CD14-positive monocyte (primary cell): ENCODE results near the gene MVP. TPM values are rescaled to one million over a fixed set of nuclear protein-coding genes. Genes with fewer than 3 reads are reported as not detected.
A peak's percentile ranks its signal among the peaks of the same experiment; 100 is the strongest.

Experiments used
- DNase-seq, 3 donors: peaks; one replicate each; pipeline ENCODE4 v3.0.0-alpha.2; 2011 to 2022
- H2AFZ ChIP-seq: 2 replicates; pipeline ENCODE4 v1.6.0; 2012; ENCODE audit warnings: mild to moderate bottlenecking, low read depth, low read length, inconsistent platforms; ENCODE audit not compliant: insufficient read depth, poor library complexity, severe bottlenecking
- H3K27ac ChIP-seq, 2 donors: 1 replicate in 1 of 2; 2 replicates in 1 of 2; pipeline ENCODE4 v1.5.1; 2012 to 2013; ENCODE audit warnings: low read length in 2 of 2, control low read depth in 1 of 2, inconsistent platforms in 1 of 2, low read depth in 1 of 2, mild to moderate bottlenecking in 1 of 2
- H3K27me3 ChIP-seq, 2 donors: one replicate each; pipeline versions ENCODE4 v1.6.0 to v1.6.1; 2011 to 2013; ENCODE audit warnings: low read length in 2 of 2; ENCODE audit not compliant: control insufficient read depth in 2 of 2, insufficient read depth in 2 of 2
- H3K36me3 ChIP-seq, 2 donors: replicated peaks in 1 of 2; 1 replicate in 1 of 2; 2 replicates in 1 of 2; pipeline versions ENCODE4 v1.5.1 to v1.6.1; 2012 to 2013; ENCODE audit warnings: low read length in 2 of 2, control low read depth in 1 of 2, inconsistent platforms in 1 of 2, mild to moderate bottlenecking in 1 of 2; ENCODE audit not compliant: insufficient read depth in 2 of 2, control insufficient read depth in 1 of 2
- H3K4me1 ChIP-seq, 2 donors: 1 replicate in 1 of 2; 2 replicates in 1 of 2; pipeline versions ENCODE4 v1.5.1 to v1.6.1; 2012 to 2013; ENCODE audit warnings: low read length in 2 of 2, control low read depth in 1 of 2, inconsistent platforms in 1 of 2, mild to moderate bottlenecking in 1 of 2, moderate library complexity in 1 of 2; ENCODE audit not compliant: insufficient read depth in 2 of 2, control insufficient read depth in 1 of 2
- H3K4me2 ChIP-seq: replicated peaks from 2 replicates; pipeline ENCODE3; 2012; ENCODE audit warnings: low read length, moderate library complexity, mild to moderate bottlenecking; ENCODE audit not compliant: poor library complexity, severe bottlenecking; ENCODE audit errors: extremely low read depth
- H3K4me3 ChIP-seq, 3 experiments: fragments of 200-600 bp in 1 of 3; sonication (generic) in 1 of 3; replicated peaks in 1 of 3; 1 replicate in 2 of 3; 2 replicates in 1 of 3; pipeline ENCODE4 v1.5.1; 2011 to 2013; ENCODE audit warnings: low read length in 3 of 3, mild to moderate bottlenecking in 3 of 3, control low read depth in 2 of 3, low read depth in 2 of 3, inconsistent platforms in 1 of 3, moderate library complexity in 1 of 3
- H3K79me2 ChIP-seq: 2 replicates; pipeline ENCODE4 v1.6.0; 2012; ENCODE audit warnings: mild to moderate bottlenecking, control low read depth, inconsistent platforms, low read length, moderate library complexity; ENCODE audit not compliant: insufficient read depth
- H3K9ac ChIP-seq: 2 replicates; pipeline ENCODE4 v1.6.0; 2017; ENCODE audit warnings: low read length, mild to moderate bottlenecking; ENCODE audit not compliant: insufficient read depth, poor library complexity, severe bottlenecking
- H3K9me3 ChIP-seq, 2 donors: replicated peaks in 1 of 2; 1 replicate in 1 of 2; 2 replicates in 1 of 2; pipeline versions ENCODE4 v1.5.1 to v1.6.1; 2012 to 2013; ENCODE audit warnings: low read length in 2 of 2, control low read depth in 1 of 2; ENCODE audit not compliant: control insufficient read depth in 1 of 2, insufficient read depth in 1 of 2
- H4K20me1 ChIP-seq: 2 replicates; pipeline ENCODE4 v1.6.0; 2012; ENCODE audit warnings: mild to moderate bottlenecking, low read length, control low read depth, moderate library complexity; ENCODE audit not compliant: insufficient read depth
- H3K27ac Mint-ChIP-seq, 7 donors: one replicate each; pipeline ENCODE4 v1.8.0; 2020; ENCODE audit warnings: mild to moderate bottlenecking in 7 of 7, mixed read lengths in 7 of 7, moderate library complexity in 6 of 7, inconsistent platforms in 2 of 7
- H3K27me3 Mint-ChIP-seq, 3 donors: one replicate each; pipeline ENCODE4 v1.8.0; 2021 to 2022; ENCODE audit warnings: low read depth in 3 of 3, mild to moderate bottlenecking in 3 of 3, mixed read lengths in 3 of 3, moderate library complexity in 3 of 3, inconsistent platforms in 1 of 3
- H3K36me3 Mint-ChIP-seq, 2 donors: one replicate each; pipeline ENCODE4 v1.8.0; 2020; ENCODE audit warnings: mixed read lengths in 2 of 2, inconsistent platforms in 1 of 2, mild to moderate bottlenecking in 1 of 2
- H3K4me1 Mint-ChIP-seq: one replicate; pipeline ENCODE4 v1.8.0; 2020; ENCODE audit warnings: mild to moderate bottlenecking, mixed read lengths
- H3K4me3 Mint-ChIP-seq, 2 donors: one replicate each; pipeline ENCODE4 v1.8.0; 2020; ENCODE audit warnings: mild to moderate bottlenecking in 2 of 2, mixed read lengths in 2 of 2, moderate library complexity in 1 of 2
- H3K9me3 Mint-ChIP-seq, 7 donors: one replicate each; pipeline ENCODE4 v1.8.0; 2020 to 2022; ENCODE audit warnings: mixed read lengths in 7 of 7, mild to moderate bottlenecking in 6 of 7, moderate library complexity in 6 of 7, inconsistent platforms in 2 of 7
- CTCF ChIP-seq: fragments of 200-600 bp; IDR thresholded peaks from one replicate; pipeline ENCODE4 v1.8.0; 2022; ENCODE audit warnings: antibody characterized with exemption, mild to moderate bottlenecking
- WGBS: methylation state at CpG from one replicate; pipeline ENCODE4 v1.1.5; 2013; ENCODE audit warnings: missing lambda C conversion rate; ENCODE audit not compliant: insufficient coverage; 5-methylcytosine and 5-hydroxymethylcytosine counted together
- intact Hi-C, 2 donors: fragments of 100-400 bp; cut with micrococcal nuclease; formaldehyde crosslinking; loops; one replicate each; pipeline versions ENCODE4 v1.15.0 to v1.15.1; 2023
- polyA plus RNA-seq, 3 donors: library from polyadenylated mRNA; depleted of rRNA in 1 of 3; unstranded in 2 of 3; stranded (reverse) in 1 of 3; fragments of 300-500 nt in 2 of 3; fragments of >200 nt in 1 of 3; fragmentation: Illumina TruSeq in 2 of 3; gene quantifications; 1 replicate in 2 of 3; 2 replicates in 1 of 3; pipeline ENCODE4 v1.2.3, GENCODE V29; 2012 to 2021

MVP gene
- polyA plus RNA-seq, 3 donors: 146 to 274 (median 185) TPM

DNA sequence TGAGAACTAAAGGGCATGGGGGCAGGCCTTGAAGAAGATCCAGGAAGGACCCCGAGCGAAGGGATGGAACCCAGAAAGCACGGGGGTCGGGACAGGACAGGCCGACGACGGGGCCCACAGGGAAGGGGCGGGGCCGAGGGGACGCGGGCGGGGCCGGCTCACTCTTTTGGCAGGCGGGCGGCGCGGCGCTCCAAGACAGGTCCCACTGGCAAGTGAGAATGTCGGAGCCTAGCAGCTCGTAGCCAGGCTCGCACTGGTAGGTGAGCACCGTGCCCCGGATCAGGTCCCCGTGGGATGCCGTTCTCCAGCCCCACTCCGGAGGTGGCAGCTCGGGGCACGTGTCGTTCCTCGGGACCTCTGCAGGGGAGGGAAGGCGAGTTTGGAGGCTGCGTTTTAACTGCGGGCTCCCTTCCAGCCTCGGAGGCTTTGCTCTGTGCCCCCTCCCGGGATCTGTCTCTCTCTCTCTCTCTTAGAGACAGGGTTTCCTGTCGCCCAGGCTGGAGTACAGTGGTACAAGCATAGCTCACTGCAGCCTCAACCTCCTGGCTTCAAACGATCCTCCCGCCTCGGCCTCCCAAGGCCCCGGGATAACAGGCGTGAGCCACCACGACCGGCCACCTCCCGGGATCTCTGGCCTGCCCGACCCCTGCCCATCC is 56.5 kb downstream of the MVP start:
- Mint-ChIP-seq H3K36me3 (peaks cover 0 to 5% of the 10 kb centered on the region in 2 donors), H3K4me1 (peaks cover 17% of the 10 kb centered on the region), H3K9me3 (peaks cover 5 to 21% (median 12%) of the 10 kb centered on the region in 7 donors), H3K27me3 (peaks cover 30 to 46% (median 39%) of the 10 kb centered on the region in 3 donors), H3K27ac (no peak overlapping the region), H3K4me3 (peak overlapping the region; percentile 73 to 91)
- Histone ChIP-seq H3K4me2 (peak overlapping the region; percentile 79), H2AFZ (peak overlapping the region; percentile 73), H3K36me3 (no peaks in the 10 kb centered on the region), H3K9ac (peak overlapping the region; percentile 15), H3K9me3 (peaks cover 8% of the 10 kb centered on the region in 2 donors), H4K20me1 (no peaks in the 10 kb centered on the region), H3K27me3 (peaks cover 5 to 31% of the 10 kb centered on the region in 2 donors), H3K4me3 (peak overlapping the region in 2 of 3 experiments; percentile 27 to 70), H3K79me2 (no peaks in the 10 kb centered on the region), H3K4me1 (peaks cover 14 to 19% of the 10 kb centered on the region in 2 donors), H3K27ac (no peak overlapping the region)
- DNase-seq: no peak
- intact Hi-C loops: no loop called here
- WGBS: 9% methylated on average over 35 of the region's 45 CpGs
- TF ChIP-seq CTCF: no peak

DNA sequence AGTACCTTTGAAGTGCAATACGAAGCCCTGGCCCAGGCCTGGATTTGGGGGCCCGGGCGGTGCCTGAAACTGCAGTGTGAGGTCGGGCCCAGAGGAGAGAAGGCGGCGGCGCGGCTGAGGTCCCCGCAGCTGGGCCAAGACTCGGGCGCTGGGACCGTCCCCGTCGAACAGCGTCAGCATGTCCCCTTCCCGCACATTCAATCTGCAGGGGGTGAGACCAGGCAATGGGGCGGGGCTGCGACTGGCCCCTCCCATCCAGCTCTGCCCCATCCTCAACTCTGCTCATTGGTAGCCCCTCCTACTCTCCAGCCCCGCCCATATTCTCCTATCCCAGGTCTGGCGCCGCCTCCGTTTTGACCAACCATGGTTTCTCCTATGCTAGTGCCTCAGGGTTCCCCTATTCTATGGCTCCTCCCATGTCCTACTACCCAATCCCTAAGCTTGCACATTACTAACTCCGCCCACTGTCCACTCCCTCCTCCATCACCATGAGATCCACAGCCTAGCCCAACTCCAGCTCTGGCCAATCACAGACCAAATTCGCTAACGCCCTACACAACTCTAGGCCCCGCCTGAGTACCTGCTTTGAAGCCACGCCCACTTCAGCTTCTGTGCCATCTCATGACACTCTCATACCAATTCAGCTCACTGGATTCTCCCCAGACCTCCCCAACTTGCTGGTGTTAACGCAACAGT is 57.2 kb downstream of the MVP start:
- peak overlapping the region in 1 of 3 experiments; percentile 70 for H3K4me3 ChIP-seq
- 17% methylated on average over 28 of the region's 28 CpGs for WGBS

More for the DNA sequence above, 57.2 kb downstream of the MVP start:
- H3K27ac Mint-ChIP-seq: peak overlapping the region in 1 of 7 donors; percentile 26
- H3K36me3 Mint-ChIP-seq: peaks cover 0 to 5% of the 10 kb centered on the region in 2 donors
- Histone ChIP-seq H4K20me1 (no peaks in the 10 kb centered on the region), H3K4me1 (peaks cover 14 to 19% of the 10 kb centered on the region in 2 donors), H3K36me3 (no peaks in the 10 kb centered on the region), H3K9ac (no peak overlapping the region), H3K9me3 (peaks cover 8% of the 10 kb centered on the region in 2 donors), H3K79me2 (no peaks in the 10 kb centered on the region), H3K4me2 (peak overlapping the region; percentile 79), H3K27me3 (peaks cover 5 to 31% of the 10 kb centered on the region in 2 donors), H2AFZ (peak overlapping the region; percentile 73), H3K27ac (no peak overlapping the region)
- peaks cover 5 to 21% (median 12%) of the 10 kb centered on the region in 7 donors for H3K9me3 Mint-ChIP-seq
- H3K4me1 Mint-ChIP-seq: peaks cover 17% of the 10 kb centered on the region
- intact Hi-C loops: no loop called here
- TF ChIP-seq CTCF: no peak
- H3K4me3 Mint-ChIP-seq: peak overlapping the region; percentile 73 to 91
- peak; percentile 75 to 84 (median 76) for DNase-seq
- H3K27me3 Mint-ChIP-seq: peaks cover 30 to 46% (median 39%) of the 10 kb centered on the region in 3 donors
